ENCODE data around the gene ZFR2.
"Not testable (repeated sequence)": the region's sequence is repeated elsewhere in the genome, so short reads cannot be mapped to it uniquely, and the experiment has no call there.

The ZFR2 gene

GRCh38 chr19:3868770-3869456, at the start of gene ZFR2:
Gene ZFR2 (minus strand): TSS chr19:3869038. CDS start chr19:3869017, 21 bp downstream.
- no peak for DNase-seq (ENCODE audit: low read depth)

- no peak for DNase-seq (ENCODE audit: low read depth)
Observed at GRCh38 chr19:3916033-3916432, 47.2 kb upstream of the ZFR2 start.

- no peak for DNase-seq (ENCODE audit: low read depth)
Observed at GRCh38 chr19:3914199-3914598, 45.4 kb upstream of the ZFR2 start.

GRCh38 chr19:3910105-3910504, 41.3 kb upstream of the ZFR2 start:
- DNase-seq (ENCODE audit: low read depth): no peak

GRCh38 chr19:3908266-3909054, 39.6 kb upstream of the ZFR2 start:
- no peak for DNase-seq (ENCODE audit: low read depth)

- DNase-seq (ENCODE audit: low read depth): no peak
Observed at GRCh38 chr19:3907626-3908265, 38.9 kb upstream of the ZFR2 start.

GRCh38 chr19:3904233-3904632, 35.4 kb upstream of the ZFR2 start:
- DNase-seq (ENCODE audit: low read depth): no peak

- no peak for DNase-seq (ENCODE audit: low read depth)
Observed at GRCh38 chr19:3902317-3902973, 33.6 kb upstream of the ZFR2 start.

- no peak for DNase-seq (ENCODE audit: low read depth)
Observed at GRCh38 chr19:3899531-3900294, 30.9 kb upstream of the ZFR2 start.

GRCh38 chr19:3898426-3898825, 29.6 kb upstream of the ZFR2 start:
- DNase-seq (ENCODE audit: low read depth): no peak

- no peak for DNase-seq (ENCODE audit: low read depth)
Observed at GRCh38 chr19:3897936-3898335, 29.1 kb upstream of the ZFR2 start.

GRCh38 chr19:3895788-3896187, 26.9 kb upstream of the ZFR2 start:
- DNase-seq (ENCODE audit: low read depth): no peak

- DNase-seq (ENCODE audit: low read depth): not testable (repeated sequence)
Observed at GRCh38 chr19:3894959-3895358, 26.1 kb upstream of the ZFR2 start.

GRCh38 chr19:3893509-3894179, 24.8 kb upstream of the ZFR2 start:
- no peak for DNase-seq (ENCODE audit: low read depth)

GRCh38 chr19:3890591-3890990, 21.8 kb upstream of the ZFR2 start:
- no peak for DNase-seq (ENCODE audit: low read depth)

- DNase-seq (ENCODE audit: low read depth): no peak
Observed at GRCh38 chr19:3882041-3882384, 13.2 kb upstream of the ZFR2 start.

- DNase-seq (ENCODE audit: low read depth): no peak
Observed at GRCh38 chr19:3881272-3882040, 12.6 kb upstream of the ZFR2 start.

GRCh38 chr19:3880471-3881271, 11.8 kb upstream of the ZFR2 start, which contains the start of gene ATCAY:
Gene ATCAY (plus strand): TSS chr19:3880685. CDS start chr19:3885768, 5,083 bp downstream.
- no peak for DNase-seq (ENCODE audit: low read depth)

GRCh38 chr19:3879656-3880055, 10.8 kb upstream of the ZFR2 start:
- DNase-seq (ENCODE audit: low read depth): no peak

GRCh38 chr19:3874695-3875094, 5.9 kb upstream of the ZFR2 start:
- not testable (repeated sequence) for DNase-seq (ENCODE audit: low read depth)
